Cortex of kidney (tissue), 1 donor: ENCODE measurements around the gene PDIA3.
"Not testable (repeated sequence)": the region's sequence is repeated elsewhere in the genome, so short reads cannot be mapped to it uniquely, and the experiment has no call there.

Experiments
- DNase-seq: peaks from one replicate; lab custom pipeline; 2025; lab: John Stamatoyannopoulos, UW

Gene PDIA3

GRCh38 chr15:43776718-43777266 lies 30.6 kb downstream of the PDIA3 start, which contains the start of gene ELL3:
Gene ELL3 (minus strand): TSS chr15:43776966. CDS start chr15:43776901, 65 bp downstream.
- DNase-seq: peak; percentile 35

GRCh38 chr15:43777267-43777914 lies 31.2 kb downstream of the PDIA3 start:
- DNase-seq: no peak

- DNase-seq: no peak
Measured at GRCh38 chr15:43779016-43779415, 32.8 kb downstream of the PDIA3 start.

- no peak for DNase-seq
Measured at GRCh38 chr15:43789409-43789808, 43.2 kb downstream of the PDIA3 start.

- DNase-seq: peak; percentile 91
Measured at GRCh38 chr15:43791993-43792760, 45.9 kb downstream of the PDIA3 start, which contains the start of gene SERF2. Gene SERF2 (plus strand): TSS chr15:43792320. CDS start chr15:43792377, 57 bp downstream.

GRCh38 chr15:43792761-43793476 lies 46.7 kb downstream of the PDIA3 start:
- DNase-seq: no peak

GRCh38 chr15:43793647-43794046 lies 47.4 kb downstream of the PDIA3 start:
- DNase-seq: no peak

GRCh38 chr15:43794269-43795037 lies 48.2 kb downstream of the PDIA3 start:
- no peak for DNase-seq

- no peak for DNase-seq
Measured at GRCh38 chr15:43795197-43795596, 49.0 kb downstream of the PDIA3 start.

GRCh38 chr15:43795997-43796396 lies 49.8 kb downstream of the PDIA3 start:
- no peak for DNase-seq

- DNase-seq: no peak
Measured at GRCh38 chr15:43796566-43796965, 50.3 kb downstream of the PDIA3 start.

GRCh38 chr15:43799209-43799944 lies 53.1 kb downstream of the PDIA3 start:
- DNase-seq: no peak

GRCh38 chr15:43799945-43800285 lies 53.7 kb downstream of the PDIA3 start, which contains the start of gene SERINC4:
Gene SERINC4 (minus strand): TSS chr15:43800220. CDS start chr15:43799986, 234 bp downstream.
- DNase-seq: no peak

GRCh38 chr15:43800286-43801141 lies 54.3 kb downstream of the PDIA3 start, which contains the start of gene HYPK:
Gene HYPK (plus strand): TSS chr15:43800599. CDS start chr15:43800623, 24 bp downstream.
- DNase-seq: no peak

GRCh38 chr15:43802676-43803075 lies 56.4 kb downstream of the PDIA3 start:
- not testable (repeated sequence) for DNase-seq

- no peak for DNase-seq
Measured at GRCh38 chr15:43808435-43808950, 62.3 kb downstream of the PDIA3 start.

- no peak for DNase-seq
Measured at GRCh38 chr15:43808960-43809678, 62.9 kb downstream of the PDIA3 start.

GRCh38 chr15:43815064-43815463 lies 68.8 kb downstream of the PDIA3 start:
- DNase-seq: not testable (repeated sequence)

GRCh38 chr15:43821505-43821904 lies 75.3 kb downstream of the PDIA3 start:
- DNase-seq: no peak
